Right lung (tissue), 5 donors: ENCODE results near the gene SRRD. TPM values are rescaled to one million over a fixed set of nuclear protein-coding genes. Genes with fewer than 3 reads are reported as not detected.
A peak's percentile ranks its signal among the peaks of the same experiment; 100 is the strongest.

Experiments
- DNase-seq, 2 donors: peaks; one replicate each; pipeline ENCODE4 v3.0.0-alpha.2; 2013
- polyA plus RNA-seq, 5 donors: library from polyadenylated mRNA; unstranded; fragments of 120-200 nt; gene quantifications; one replicate each; pipeline versions ENCODE4 v1.2.1 to v1.2.3, GENCODE V29; 2013; ENCODE audit warnings: inconsistent platforms in 1 of 5, low replicate concordance in 1 of 5; ENCODE audit not compliant: insufficient read length in 5 of 5, insufficient read depth in 1 of 5

SRRD gene
- polyA plus RNA-seq, 5 donors, result 23.4 to 35.2 (median 28.4) TPM

GRCh38 chr22:26481112-26481693, 2.5 kb upstream of the SRRD start:
- no peak for DNase-seq

GRCh38 chr22:26481694-26482093, 2.0 kb upstream of the SRRD start:
- no peak for DNase-seq

- no peak for DNase-seq
Measured at GRCh38 chr22:26482161-26482560, 1.5 kb upstream of the SRRD start.

GRCh38 chr22:26483043-26483438, 636 bp upstream of the SRRD start:
- DNase-seq, result peak in 1 of 2 donors; percentile 16

- no peak for DNase-seq
Measured at GRCh38 chr22:26484360-26484706, 656 bp downstream of the SRRD start.

GRCh38 chr22:26485013-26485412, 1.3 kb downstream of the SRRD start:
- DNase-seq, result no peak

- no peak for DNase-seq
Measured at GRCh38 chr22:26485806-26486390, 2.2 kb downstream of the SRRD start.

GRCh38 chr22:26486394-26486793, 2.7 kb downstream of the SRRD start:
- DNase-seq, result no peak

- DNase-seq, result no peak
Measured at GRCh38 chr22:26487996-26488395, 4.3 kb downstream of the SRRD start.

- DNase-seq, result no peak
Measured at GRCh38 chr22:26489447-26490036, 5.9 kb downstream of the SRRD start.

GRCh38 chr22:26492220-26492619, 8.5 kb downstream of the SRRD start:
- DNase-seq, result no peak

GRCh38 chr22:26494506-26494905, 10.8 kb downstream of the SRRD start:
- no peak for DNase-seq

GRCh38 chr22:26496456-26496855, 12.8 kb downstream of the SRRD start:
- no peak for DNase-seq

- DNase-seq, result no peak
Measured at GRCh38 chr22:26499188-26499703, 15.6 kb downstream of the SRRD start.

GRCh38 chr22:26501996-26502395, 18.3 kb downstream of the SRRD start:
- DNase-seq, result no peak

GRCh38 chr22:26502688-26503561, 19.2 kb downstream of the SRRD start:
- DNase-seq, result no peak

GRCh38 chr22:26503758-26504157, 20.1 kb downstream of the SRRD start:
- no peak for DNase-seq

GRCh38 chr22:26508148-26508547, 24.5 kb downstream of the SRRD start:
- no peak for DNase-seq

- DNase-seq, result peak; percentile 88 to 91
Measured at GRCh38 chr22:26512149-26512793, 28.6 kb downstream of the SRRD start, which contains the start of gene TFIP11. TSS of gene TFIP11 (minus strand) at chr22:26512473. CDS start at chr22:26510272, 2,201 bp downstream.

- no peak for DNase-seq
Measured at GRCh38 chr22:26513838-26514237, 30.2 kb downstream of the SRRD start.

- DNase-seq, result no peak
Measured at GRCh38 chr22:26514419-26515161, 30.9 kb downstream of the SRRD start.
